ENCODE data around the gene PTPRD. TPM values are rescaled to one million over a fixed set of nuclear protein-coding genes. Genes with fewer than 3 reads are reported as not detected.

Gene PTPRD
- total and polyA plus RNA-seq, 5 experiments from 2014 or later = not detected

GRCh38 chr9:8508671-8509290 is 2104.0 kb downstream of the PTPRD start:
- Mint-ChIP-seq H3K27ac (no peak overlapping the region), H3K27me3 (no peaks in the 10 kb centered on the region), H3K9me3 (no peaks in the 10 kb centered on the region), H3K4me1 (no peaks in the 10 kb centered on the region), H3K36me3 (no peaks in the 10 kb centered on the region), H3K4me3 (no peak overlapping the region)
- DNase-seq (no peak), ATAC-seq (no peak)
- POLR2A ChIA-PET = no interaction called here

GRCh38 chr9:8494571-8494970 is 2118.2 kb downstream of the PTPRD start:
- Mint-ChIP-seq H3K9me3 (peaks cover 0 to 6% (median 0%) of the 10 kb centered on the region in 9 donors), H3K36me3 (no peaks in the 10 kb centered on the region), H3K27ac (no peak overlapping the region), H3K4me1 (no peaks in the 10 kb centered on the region), H3K4me3 (no peak overlapping the region), H3K27me3 (peaks cover 0 to 3% (median 0%) of the 10 kb centered on the region in 5 donors)
- no peak for DNase-seq
- ATAC-seq = no peak
- POLR2A ChIA-PET = no interaction called here

- ATAC-seq (no peak), DNase-seq (no peak)
- Mint-ChIP-seq H3K4me3 (no peak overlapping the region), H3K4me1 (no peaks in the 10 kb centered on the region), H3K36me3 (no peaks in the 10 kb centered on the region), H3K27ac (no peak overlapping the region), H3K27me3 (peaks cover 0 to 3% (median 1%) of the 10 kb centered on the region in 5 donors), H3K9me3 (peaks cover 0 to 6% (median 0%) of the 10 kb centered on the region in 9 donors)
- POLR2A ChIA-PET = no interaction called here
Measured at GRCh38 chr9:8492679-8493078, 2120.1 kb downstream of the PTPRD start.

- H3K9me3 Mint-ChIP-seq = peaks cover 0 to 6% (median 0%) of the 10 kb centered on the region in 9 donors
- DNase-seq (no peak), ATAC-seq (no peak)
- POLR2A ChIA-PET = no interaction called here
- peaks cover 0 to 3% (median 1%) of the 10 kb centered on the region in 5 donors for H3K27me3 Mint-ChIP-seq
- H3K27ac Mint-ChIP-seq = no peak overlapping the region
- H3K4me3 Mint-ChIP-seq = no peak overlapping the region
- H3K4me1 Mint-ChIP-seq = no peaks in the 10 kb centered on the region
- H3K36me3 Mint-ChIP-seq = no peaks in the 10 kb centered on the region
Measured at GRCh38 chr9:8492024-8492423, 2120.8 kb downstream of the PTPRD start.

GRCh38 chr9:8491563-8491962 is 2121.2 kb downstream of the PTPRD start:
- H3K36me3 Mint-ChIP-seq = no peaks in the 10 kb centered on the region
- no peaks in the 10 kb centered on the region for H3K4me1 Mint-ChIP-seq
- H3K27me3 Mint-ChIP-seq = peaks cover 0 to 3% (median 1%) of the 10 kb centered on the region in 5 donors
- no peak overlapping the region for H3K27ac Mint-ChIP-seq
- peaks cover 0 to 5% (median 0%) of the 10 kb centered on the region in 9 donors for H3K9me3 Mint-ChIP-seq
- POLR2A ChIA-PET = no interaction called here
- DNase-seq (no peak), ATAC-seq (no peak)
- no peak overlapping the region for H3K4me3 Mint-ChIP-seq

GRCh38 chr9:8489835-8490234 is 2123.0 kb downstream of the PTPRD start:
- Mint-ChIP-seq H3K4me3 (no peak overlapping the region), H3K27ac (no peak overlapping the region), H3K4me1 (peaks cover 0 to 1% (median 0%) of the 10 kb centered on the region in 4 donors), H3K27me3 (peaks cover 0 to 3% (median 1%) of the 10 kb centered on the region in 5 donors), H3K9me3 (no peaks in the 10 kb centered on the region), H3K36me3 (no peaks in the 10 kb centered on the region)
- DNase-seq (no peak), ATAC-seq (no peak)
- POLR2A ChIA-PET = no interaction called here

- peaks cover 0 to 3% (median 0%) of the 10 kb centered on the region in 4 donors for H3K4me1 Mint-ChIP-seq
- H3K27me3 Mint-ChIP-seq = peaks cover 0 to 6% (median 3%) of the 10 kb centered on the region in 5 donors
- no peaks in the 10 kb centered on the region for H3K9me3 Mint-ChIP-seq
- POLR2A ChIA-PET = no interaction called here
- DNase-seq = no peak
- H3K4me3 Mint-ChIP-seq = no peak overlapping the region
- ATAC-seq = no peak
- H3K36me3 Mint-ChIP-seq = no peaks in the 10 kb centered on the region
- no peak overlapping the region for H3K27ac Mint-ChIP-seq
Measured at GRCh38 chr9:8486095-8486494, 2126.7 kb downstream of the PTPRD start.

GRCh38 chr9:8484597-8485191 is 2128.1 kb downstream of the PTPRD start:
- H3K36me3 Mint-ChIP-seq = no peaks in the 10 kb centered on the region
- POLR2A ChIA-PET = no interaction called here
- peaks cover 0 to 3% (median 0%) of the 10 kb centered on the region in 4 donors for H3K4me1 Mint-ChIP-seq
- H3K27me3 Mint-ChIP-seq = peaks cover 0 to 5% (median 3%) of the 10 kb centered on the region in 5 donors
- H3K4me3 Mint-ChIP-seq = no peak overlapping the region
- ATAC-seq (no peak), DNase-seq (no peak)
- no peak overlapping the region for H3K27ac Mint-ChIP-seq
- no peaks in the 10 kb centered on the region for H3K9me3 Mint-ChIP-seq

GRCh38 chr9:8477450-8477849 is 2135.4 kb downstream of the PTPRD start:
- POLR2A ChIA-PET = no interaction called here

GRCh38 chr9:8474937-8475336 is 2137.9 kb downstream of the PTPRD start:
- H3K4me1 Mint-ChIP-seq = no peaks in the 10 kb centered on the region
- POLR2A ChIA-PET = no interaction called here
- no peaks in the 10 kb centered on the region for H3K27me3 Mint-ChIP-seq
- no peaks in the 10 kb centered on the region for H3K9me3 Mint-ChIP-seq
- ATAC-seq (no peak), DNase-seq (no peak)
- no peaks in the 10 kb centered on the region for H3K36me3 Mint-ChIP-seq
- no peak overlapping the region for H3K27ac Mint-ChIP-seq
- no peak overlapping the region for H3K4me3 Mint-ChIP-seq

More at GRCh38 chr9:8477450-8477849, 2135.4 kb downstream of the PTPRD start:
- Mint-ChIP-seq H3K27me3 (peaks cover 0 to 2% (median 0%) of the 10 kb centered on the region in 5 donors), H3K36me3 (no peaks in the 10 kb centered on the region), H3K27ac (no peak overlapping the region), H3K4me3 (no peak overlapping the region), H3K4me1 (no peaks in the 10 kb centered on the region), H3K9me3 (no peaks in the 10 kb centered on the region)
- DNase-seq (no peak), ATAC-seq (no peak)

GRCh38 chr9:8473244-8474020 is 2139.4 kb downstream of the PTPRD start:
- no peak for DNase-seq
- Mint-ChIP-seq H3K4me3 (no peak overlapping the region), H3K27me3 (no peaks in the 10 kb centered on the region), H3K9me3 (no peaks in the 10 kb centered on the region), H3K4me1 (no peaks in the 10 kb centered on the region), H3K36me3 (no peaks in the 10 kb centered on the region), H3K27ac (no peak overlapping the region)
- no peak for ATAC-seq
- POLR2A ChIA-PET = no interaction called here

- H3K27me3 Mint-ChIP-seq = no peaks in the 10 kb centered on the region
- no peaks in the 10 kb centered on the region for H3K36me3 Mint-ChIP-seq
- no peaks in the 10 kb centered on the region for H3K9me3 Mint-ChIP-seq
- no peak overlapping the region for H3K27ac Mint-ChIP-seq
- DNase-seq = no peak
- no peak overlapping the region for H3K4me3 Mint-ChIP-seq
- H3K4me1 Mint-ChIP-seq = no peaks in the 10 kb centered on the region
- no peak for ATAC-seq
- POLR2A ChIA-PET = no interaction called here
Measured at GRCh38 chr9:8468045-8468637, 2144.7 kb downstream of the PTPRD start.

- no peak for ATAC-seq
- H3K27ac Mint-ChIP-seq = no peak overlapping the region
- no peaks in the 10 kb centered on the region for H3K4me1 Mint-ChIP-seq
- POLR2A ChIA-PET = no interaction called here
- H3K27me3 Mint-ChIP-seq = peaks cover 0 to 4% (median 0%) of the 10 kb centered on the region in 5 donors
- H3K36me3 Mint-ChIP-seq = no peaks in the 10 kb centered on the region
- H3K4me3 Mint-ChIP-seq = no peak overlapping the region
- DNase-seq = no peak
- no peaks in the 10 kb centered on the region for H3K9me3 Mint-ChIP-seq
Measured at GRCh38 chr9:8457816-8458215, 2155.0 kb downstream of the PTPRD start.

Data from naive thymus-derived CD8-positive, alpha-beta T cell (primary cell).